ENCODE results near the gene RAD51AP1. TPM values are rescaled to one million over a fixed set of nuclear protein-coding genes. Genes with fewer than 3 reads are reported as not detected.
"Not testable (repeated sequence)": the region's sequence is repeated elsewhere in the genome, so short reads cannot be mapped to it uniquely, and the experiment has no call there.

RAD51AP1 gene
- polyA plus RNA-seq, 3 donors = 1.0 to 1.4 (median 1.3) TPM

- H3K36me3 ChIP-seq (replicated peaks in 1 of 2; ENCODE audit: control insufficient read depth in 1 of 2, insufficient read depth in 2 of 2, low read length in 2 of 2) = peaks cover 15 to 27% of the 10 kb centered on the region in 2 donors
- H3K4me1 ChIP-seq (ENCODE audit: control insufficient read depth in 1 of 2, insufficient read depth in 2 of 2, low read length in 2 of 2); H3K9me3 ChIP-seq (replicated peaks in 1 of 2; ENCODE audit: control insufficient read depth in 1 of 2, insufficient read depth in 1 of 2, low read length in 2 of 2); H3K4me3 ChIP-seq (replicated peaks in 1 of 3; ENCODE audit: low read depth in 2 of 3, low read length in 3 of 3); H3K9me3 Mint-ChIP-seq; H3K27me3 Mint-ChIP-seq (ENCODE audit: low read depth in 3 of 3); H3K27ac Mint-ChIP-seq; H3K9ac ChIP-seq (ENCODE audit: insufficient read depth, low read length, poor library complexity, severe bottlenecking); H2AFZ ChIP-seq (ENCODE audit: insufficient read depth, low read depth, low read length, poor library complexity, severe bottlenecking); H3K4me1 Mint-ChIP-seq; DNase-seq; H3K79me2 ChIP-seq (ENCODE audit: insufficient read depth, low read length); H3K4me2 ChIP-seq (replicated peaks; ENCODE audit: extremely low read depth, low read length, poor library complexity, severe bottlenecking); H3K27ac ChIP-seq (ENCODE audit: low read depth in 1 of 2, low read length in 2 of 2); H3K4me3 Mint-ChIP-seq; H4K20me1 ChIP-seq (ENCODE audit: insufficient read depth, low read length); H3K27me3 ChIP-seq (ENCODE audit: control insufficient read depth in 2 of 2, insufficient read depth in 2 of 2, low read length in 2 of 2); intact Hi-C loops (cut with micrococcal nuclease): not testable (repeated sequence)
- peaks cover 18 to 25% of the 10 kb centered on the region in 2 donors for H3K36me3 Mint-ChIP-seq
- no CpG with 5 or more reads among the region's 12 CpGs for WGBS (ENCODE audit: insufficient coverage)
These were observed 29.4 kb upstream of the RAD51AP1 start for GRCh38 chr12:4509269-4509668.

GRCh38 chr12:4518106-4518728 lies 20.5 kb upstream of the RAD51AP1 start:
- no peak overlapping the region for H3K4me3 Mint-ChIP-seq
- Histone ChIP-seq H2AFZ (ENCODE audit: insufficient read depth, low read depth, low read length, poor library complexity, severe bottlenecking) (no peak overlapping the region), H3K36me3 (replicated peaks in 1 of 2; ENCODE audit: control insufficient read depth in 1 of 2, insufficient read depth in 2 of 2, low read length in 2 of 2) (peaks cover 51 to 67% of the 10 kb centered on the region in 2 donors), H3K9ac (ENCODE audit: insufficient read depth, low read length, poor library complexity, severe bottlenecking) (no peak overlapping the region), H3K79me2 (ENCODE audit: insufficient read depth, low read length) (no peaks in the 10 kb centered on the region), H3K27me3 (ENCODE audit: control insufficient read depth in 2 of 2, insufficient read depth in 2 of 2, low read length in 2 of 2) (no peaks in the 10 kb centered on the region), H3K4me2 (replicated peaks; ENCODE audit: extremely low read depth, low read length, poor library complexity, severe bottlenecking) (no peak overlapping the region), H4K20me1 (ENCODE audit: insufficient read depth, low read length) (no peaks in the 10 kb centered on the region), H3K27ac (ENCODE audit: low read depth in 1 of 2, low read length in 2 of 2) (no peak overlapping the region), H3K9me3 (replicated peaks in 1 of 2; ENCODE audit: control insufficient read depth in 1 of 2, insufficient read depth in 1 of 2, low read length in 2 of 2) (no peaks in the 10 kb centered on the region), H3K4me1 (ENCODE audit: control insufficient read depth in 1 of 2, insufficient read depth in 2 of 2, low read length in 2 of 2) (no peaks in the 10 kb centered on the region), H3K4me3 (replicated peaks in 1 of 3; ENCODE audit: low read depth in 2 of 3, low read length in 3 of 3) (no peak overlapping the region)
- no peak for TF ChIP-seq CTCF (IDR thresholded peaks at IDR 0.05)
- no peak overlapping the region for H3K27ac Mint-ChIP-seq
- intact Hi-C loops (cut with micrococcal nuclease) = no loop called here
- WGBS (ENCODE audit: insufficient coverage) = no CpG with 5 or more reads among the region's 5 CpGs
- H3K27me3 Mint-ChIP-seq (ENCODE audit: low read depth in 3 of 3) = no peaks in the 10 kb centered on the region
- H3K36me3 Mint-ChIP-seq = peaks cover 54 to 59% of the 10 kb centered on the region in 2 donors
- H3K9me3 Mint-ChIP-seq = peaks cover 0 to 3% (median 0%) of the 10 kb centered on the region in 7 donors
- DNase-seq = no peak
- H3K4me1 Mint-ChIP-seq = no peaks in the 10 kb centered on the region

DNA sequence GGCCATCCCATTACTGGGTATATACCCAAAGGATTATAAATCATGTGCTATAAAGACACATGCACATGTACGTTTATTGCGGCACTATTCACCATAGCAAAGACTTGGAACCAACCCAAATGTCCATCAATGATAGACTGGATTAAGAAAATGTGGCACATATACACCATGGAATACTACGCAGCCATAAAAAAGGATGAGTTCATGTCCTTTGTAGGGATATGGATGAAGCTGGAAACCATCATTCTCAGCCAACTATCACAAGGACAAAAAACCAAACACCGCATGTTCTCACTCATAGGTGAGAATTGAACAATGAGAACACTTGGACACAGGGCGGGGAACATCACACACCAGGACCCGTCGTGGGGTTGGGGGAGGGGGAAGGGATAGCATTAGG lies 15.2 kb upstream of the RAD51AP1 start:
- not testable (repeated sequence) for H3K4me3 Mint-ChIP-seq; H3K27ac ChIP-seq (ENCODE audit: low read depth in 1 of 2, low read length in 2 of 2); H3K27ac Mint-ChIP-seq; H3K79me2 ChIP-seq (ENCODE audit: insufficient read depth, low read length); H3K4me3 ChIP-seq (replicated peaks in 1 of 3; ENCODE audit: low read depth in 2 of 3, low read length in 3 of 3); H3K27me3 Mint-ChIP-seq (ENCODE audit: low read depth in 3 of 3); H4K20me1 ChIP-seq (ENCODE audit: insufficient read depth, low read length); H3K9me3 Mint-ChIP-seq; H3K4me2 ChIP-seq (replicated peaks; ENCODE audit: extremely low read depth, low read length, poor library complexity, severe bottlenecking); H3K4me1 Mint-ChIP-seq; DNase-seq; H3K9me3 ChIP-seq (replicated peaks in 1 of 2; ENCODE audit: control insufficient read depth in 1 of 2, insufficient read depth in 1 of 2, low read length in 2 of 2); H2AFZ ChIP-seq (ENCODE audit: insufficient read depth, low read depth, low read length, poor library complexity, severe bottlenecking); H3K9ac ChIP-seq (ENCODE audit: insufficient read depth, low read length, poor library complexity, severe bottlenecking); H3K4me1 ChIP-seq (ENCODE audit: control insufficient read depth in 1 of 2, insufficient read depth in 2 of 2, low read length in 2 of 2); H3K27me3 ChIP-seq (ENCODE audit: control insufficient read depth in 2 of 2, insufficient read depth in 2 of 2, low read length in 2 of 2)
- intact Hi-C loops (cut with micrococcal nuclease) = loop anchor here (5.0 to 10.0 kb wide), 2 partner anchors 101 to 219 kb away; no protein-coding TSS in a partner anchor
- H3K36me3 Mint-ChIP-seq = peaks cover 60 to 62% of the 10 kb centered on the region in 2 donors
- WGBS (ENCODE audit: insufficient coverage) = no CpG with 5 or more reads among the region's 7 CpGs
- H3K36me3 ChIP-seq (replicated peaks in 1 of 2; ENCODE audit: control insufficient read depth in 1 of 2, insufficient read depth in 2 of 2, low read length in 2 of 2) = peaks cover 48 to 75% of the 10 kb centered on the region in 2 donors
